Suppressor macrophage treated with lipopolysaccharide for 1 hour (primary cell): Measurements from ENCODE around the gene PDE1C.
"Not testable (repeated sequence)": the region's sequence is repeated elsewhere in the genome, so short reads cannot be mapped to it uniquely, and the experiment has no call there.

Experiments
- DNase-seq, 3 donors: peaks; one replicate each; pipeline ENCODE4 v3.0.0-alpha.2; 2020 to 2022

Gene PDE1C

GRCh38 chr7:32042900-32043299 lies 27.3 kb downstream of the PDE1C start:
- peak in 1 of 3 donors; percentile 5 for DNase-seq

- no peak for DNase-seq
Measured at GRCh38 chr7:32039000-32039756, 31.0 kb downstream of the PDE1C start.

- DNase-seq: no peak
Measured at GRCh38 chr7:32037650-32038198, 32.5 kb downstream of the PDE1C start.

GRCh38 chr7:32036557-32036956 lies 33.6 kb downstream of the PDE1C start:
- DNase-seq: no peak

- no peak for DNase-seq
Measured at GRCh38 chr7:32034052-32034451, 36.2 kb downstream of the PDE1C start.

- DNase-seq: no peak
Measured at GRCh38 chr7:32033006-32033405, 37.2 kb downstream of the PDE1C start.

GRCh38 chr7:32032211-32032610 lies 38.0 kb downstream of the PDE1C start:
- no peak for DNase-seq

GRCh38 chr7:32030904-32031692 lies 39.1 kb downstream of the PDE1C start:
- DNase-seq: peak in 1 of 3 donors; percentile 9

- DNase-seq: no peak
Measured at GRCh38 chr7:32026083-32026425, 44.2 kb downstream of the PDE1C start.

GRCh38 chr7:32025381-32026082 lies 44.7 kb downstream of the PDE1C start:
- no peak for DNase-seq

GRCh38 chr7:32023376-32023775 lies 46.8 kb downstream of the PDE1C start:
- DNase-seq: no peak

GRCh38 chr7:32022966-32023365 lies 47.2 kb downstream of the PDE1C start:
- no peak for DNase-seq

- no peak for DNase-seq
Measured at GRCh38 chr7:32020551-32021159, 49.6 kb downstream of the PDE1C start.

- no peak for DNase-seq
Measured at GRCh38 chr7:32018845-32019578, 51.2 kb downstream of the PDE1C start.

GRCh38 chr7:32015133-32015532 lies 55.1 kb downstream of the PDE1C start:
- DNase-seq: no peak

GRCh38 chr7:32013471-32013870 lies 56.7 kb downstream of the PDE1C start:
- DNase-seq: not testable (repeated sequence)

GRCh38 chr7:32005577-32005976 lies 64.6 kb downstream of the PDE1C start:
- DNase-seq: no peak

GRCh38 chr7:32001948-32002347 lies 68.3 kb downstream of the PDE1C start:
- DNase-seq: no peak

- DNase-seq: no peak
Measured at GRCh38 chr7:31997423-31997822, 72.8 kb downstream of the PDE1C start.

GRCh38 chr7:31995134-31995533 lies 75.1 kb downstream of the PDE1C start:
- DNase-seq: no peak

- DNase-seq: no peak
Measured at GRCh38 chr7:31991846-31992245, 78.4 kb downstream of the PDE1C start.

GRCh38 chr7:31991406-31991805 lies 78.8 kb downstream of the PDE1C start:
- DNase-seq: no peak
